ENCODE data around the gene ZNF804A.

Gene ZNF804A

DNA sequence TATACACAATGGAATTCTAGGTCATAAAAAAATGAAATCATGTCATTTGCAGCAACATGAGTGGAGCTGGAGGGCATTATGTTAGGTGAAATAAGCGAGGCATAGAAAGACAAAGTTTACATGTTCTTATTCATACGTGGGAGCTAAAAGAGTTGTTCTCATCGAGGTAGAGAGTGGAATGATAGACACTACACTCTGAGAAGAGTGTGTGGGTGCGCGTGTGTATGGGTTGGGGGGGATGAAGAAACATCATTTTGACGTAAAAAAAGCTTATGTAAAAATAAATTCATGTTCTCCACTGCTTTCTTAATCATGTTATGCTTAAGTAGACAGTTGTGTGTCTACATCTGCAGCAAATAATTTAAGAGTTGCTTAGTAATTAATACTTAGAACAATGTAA, 123.6 kb downstream of the ZNF804A start:
- ChIA-PET CTCF (no interaction called here), POLR2A (no interaction called here)
- TF ChIP-seq CTCF (IDR thresholded peaks at IDR 0.05; ENCODE audit: control extremely low read depth, extremely low read depth, low read depth, missing control alignments), result no peak
- no peak for DNase-seq (ENCODE audit: extremely low spot score)

GRCh38 chr2:184727813-184728212, 129.5 kb downstream of the ZNF804A start:
- DNase-seq (ENCODE audit: extremely low spot score), result no peak
- ChIA-PET CTCF (no interaction called here), POLR2A (no interaction called here)
- TF ChIP-seq CTCF (IDR thresholded peaks at IDR 0.05; ENCODE audit: control extremely low read depth, extremely low read depth, low read depth, missing control alignments), result no peak

DNA sequence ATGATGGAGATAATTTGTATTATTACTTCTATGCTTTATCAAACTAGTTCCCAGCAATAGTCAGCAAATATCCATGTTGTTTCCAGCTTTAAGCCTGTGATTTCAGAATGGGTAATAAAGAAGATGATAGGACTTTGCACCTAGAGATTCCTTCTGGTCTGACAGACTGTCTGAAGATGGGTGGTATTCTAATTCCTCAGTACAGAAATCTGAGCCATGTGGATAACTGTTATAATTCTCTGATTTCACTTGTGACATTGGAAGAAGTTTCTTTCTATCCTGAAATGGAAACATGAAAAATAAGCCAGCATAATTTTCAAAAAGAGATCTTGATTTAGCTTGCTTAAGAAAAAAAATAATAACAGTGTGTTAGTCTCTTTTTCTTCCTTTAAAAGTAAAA, 130.1 kb downstream of the ZNF804A start:
- DNase-seq (ENCODE audit: extremely low spot score), result no peak
- POLR2A ChIA-PET, result no interaction called here
- no peak for TF ChIP-seq CTCF (IDR thresholded peaks at IDR 0.05; ENCODE audit: control extremely low read depth, extremely low read depth, low read depth, missing control alignments)
- CTCF ChIA-PET, result no interaction called here

DNA sequence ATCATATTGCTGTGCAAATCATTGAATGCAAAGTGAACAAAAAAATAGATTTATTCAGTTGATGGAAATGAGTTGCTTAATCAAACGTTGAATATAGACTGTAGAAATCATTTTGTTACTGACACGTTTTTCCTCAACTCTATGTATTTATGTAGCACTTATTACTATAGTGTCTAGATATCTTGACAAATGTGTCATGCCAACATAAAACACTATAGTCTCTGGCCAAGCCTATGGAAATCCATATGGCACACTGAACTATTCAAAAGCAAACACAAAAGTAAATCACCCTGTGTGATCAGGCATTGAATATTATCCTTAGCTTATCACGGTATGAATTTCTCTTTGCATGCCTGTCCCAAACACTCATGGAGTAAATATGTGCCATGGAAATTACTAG, 131.3 kb downstream of the ZNF804A start:
- DNase-seq (ENCODE audit: extremely low spot score), result no peak
- TF ChIP-seq CTCF (IDR thresholded peaks at IDR 0.05; ENCODE audit: control extremely low read depth, extremely low read depth, low read depth, missing control alignments), result no peak
- POLR2A ChIA-PET, result no interaction called here
- CTCF ChIA-PET, result interaction anchor here (1.1 to 1.7 kb wide), 2 partner anchors 12 to 23 kb away, joined by 3 to 6 read pairs; no protein-coding TSS in a partner anchor

GRCh38 chr2:184730288-184730687, 132.0 kb downstream of the ZNF804A start:
- no peak for TF ChIP-seq CTCF (IDR thresholded peaks at IDR 0.05; ENCODE audit: control extremely low read depth, extremely low read depth, low read depth, missing control alignments)
- ChIA-PET POLR2A (no interaction called here), CTCF (interaction anchor here (1.7 kb wide), 1 partner anchor 11 kb away, joined by 6 read pairs; no protein-coding TSS in a partner anchor)
- DNase-seq (ENCODE audit: extremely low spot score), result no peak

DNA sequence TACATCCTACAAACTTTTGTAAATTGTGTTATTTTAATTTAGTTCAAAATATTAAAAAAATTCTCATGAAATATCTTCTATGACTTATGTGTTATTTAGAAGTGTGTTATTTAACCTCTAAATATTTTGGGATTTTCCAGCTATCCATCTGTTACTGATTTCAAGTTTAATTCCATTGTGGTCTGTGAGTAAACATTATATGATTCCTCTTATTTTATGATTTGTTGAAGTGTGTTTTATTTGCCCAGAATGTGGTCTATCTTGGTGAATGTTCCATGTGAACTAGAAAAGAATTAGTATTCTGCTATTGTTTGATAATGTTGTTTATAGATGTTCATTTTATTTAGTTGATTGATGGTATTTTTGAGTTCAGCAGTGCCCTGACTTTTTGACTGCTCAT, 136.0 kb downstream of the ZNF804A start:
- POLR2A ChIA-PET, result no interaction called here
- DNase-seq (ENCODE audit: extremely low spot score), result no peak
- no peak for TF ChIP-seq CTCF (IDR thresholded peaks at IDR 0.05; ENCODE audit: control extremely low read depth, extremely low read depth, low read depth, missing control alignments)
- CTCF ChIA-PET, result no interaction called here

GRCh38 chr2:184735611-184736010, 137.3 kb downstream of the ZNF804A start:
- ChIA-PET CTCF (no interaction called here), POLR2A (no interaction called here)
- DNase-seq (ENCODE audit: extremely low spot score), result no peak
- no peak for TF ChIP-seq CTCF (IDR thresholded peaks at IDR 0.05; ENCODE audit: control extremely low read depth, extremely low read depth, low read depth, missing control alignments)
